HG03520 (cell line): Measurements from ENCODE around the gene TASP1.
"Not testable (repeated sequence)": the region's sequence is repeated elsewhere in the genome, so short reads cannot be mapped to it uniquely, and the experiment has no call there.

Source experiments
- ATAC-seq: cut with Tn5 transposase; IDR thresholded peaks from one replicate; pipeline ENCODE4 v1.9.1; 2021; ENCODE audit warnings: mild to moderate bottlenecking, moderate library complexity; ENCODE audit not compliant: unreplicated experiment

Gene TASP1

DNA sequence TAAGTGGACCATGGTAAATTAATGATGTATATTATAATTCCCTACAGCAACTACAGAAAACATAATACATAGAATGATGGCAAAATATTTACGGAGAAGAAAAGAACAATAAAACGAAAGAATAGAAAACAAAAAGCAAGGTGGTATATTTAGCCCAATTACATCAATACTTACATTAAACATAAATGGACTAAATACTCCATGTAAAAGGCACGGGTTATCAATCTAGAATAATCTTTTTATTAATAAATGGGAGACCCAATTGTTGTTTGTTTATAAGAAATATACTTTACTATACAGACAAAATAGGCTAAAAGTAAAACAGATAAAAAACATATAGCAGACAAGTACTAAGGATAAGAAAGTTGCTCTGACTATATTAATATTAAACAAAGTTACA, 137.2 kb downstream of the TASP1 start:
- no peak for ATAC-seq

DNA sequence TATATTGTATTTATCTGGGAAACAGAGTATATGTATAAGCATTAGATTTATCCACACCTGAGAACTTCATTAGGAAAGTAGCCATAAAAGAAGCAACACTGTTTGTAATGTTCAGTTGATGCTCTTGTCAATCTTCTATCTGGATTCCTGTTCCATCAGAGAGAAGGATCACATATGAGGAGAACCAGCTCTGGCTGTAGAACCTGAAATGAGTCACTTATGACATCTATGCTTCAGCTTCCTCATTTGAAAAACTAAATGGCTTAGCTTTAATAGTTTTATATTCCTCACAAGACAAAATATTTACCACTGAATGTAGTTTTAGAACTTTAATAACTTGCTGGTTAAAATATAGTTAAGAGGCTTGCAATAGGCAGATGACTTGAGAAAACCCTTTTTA, 144.7 kb downstream of the TASP1 start:
- no peak for ATAC-seq

DNA sequence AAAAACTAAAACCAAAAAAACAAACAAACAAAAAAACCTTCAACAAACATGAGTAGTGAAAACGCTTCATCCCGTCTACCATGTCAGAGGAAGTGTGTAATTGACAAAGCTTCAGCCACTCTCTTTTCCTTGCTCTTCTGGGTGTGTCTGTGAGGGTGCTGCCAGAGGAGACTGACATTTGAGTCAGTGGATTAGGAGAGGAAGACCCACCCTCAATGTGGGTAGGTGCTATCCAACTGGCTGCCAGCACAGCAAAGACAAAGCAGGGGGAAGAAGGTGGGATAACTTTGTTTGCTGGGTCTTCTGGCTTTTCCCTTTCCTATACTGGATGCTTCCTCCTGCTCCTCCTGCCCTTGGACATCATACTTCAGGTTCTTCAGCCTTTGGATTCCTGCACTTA, 145.6 kb downstream of the TASP1 start:
- ATAC-seq: no peak

DNA sequence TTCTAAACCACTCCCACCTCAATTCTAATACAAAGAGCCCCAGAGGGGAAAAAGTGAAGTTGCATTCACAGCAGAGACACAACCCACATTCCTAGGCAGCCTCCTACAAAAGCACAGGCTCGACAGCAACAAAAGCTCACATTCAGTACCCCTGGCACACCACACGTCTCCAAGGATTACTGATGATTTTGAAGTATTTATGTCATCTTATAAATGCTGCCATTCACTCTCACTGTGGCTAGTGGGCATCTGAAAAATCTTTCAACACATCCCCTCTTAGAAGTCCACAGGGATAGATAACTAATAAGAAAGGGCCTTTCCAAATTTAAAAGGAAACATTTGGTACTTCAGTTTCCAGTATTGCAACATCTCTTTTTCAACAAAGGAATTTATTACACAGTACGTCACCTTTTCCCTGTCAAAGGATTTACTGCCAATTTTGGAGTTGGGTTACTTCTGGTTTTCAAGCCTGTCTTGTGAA, 146.7 kb downstream of the TASP1 start:
- ATAC-seq: no peak

DNA sequence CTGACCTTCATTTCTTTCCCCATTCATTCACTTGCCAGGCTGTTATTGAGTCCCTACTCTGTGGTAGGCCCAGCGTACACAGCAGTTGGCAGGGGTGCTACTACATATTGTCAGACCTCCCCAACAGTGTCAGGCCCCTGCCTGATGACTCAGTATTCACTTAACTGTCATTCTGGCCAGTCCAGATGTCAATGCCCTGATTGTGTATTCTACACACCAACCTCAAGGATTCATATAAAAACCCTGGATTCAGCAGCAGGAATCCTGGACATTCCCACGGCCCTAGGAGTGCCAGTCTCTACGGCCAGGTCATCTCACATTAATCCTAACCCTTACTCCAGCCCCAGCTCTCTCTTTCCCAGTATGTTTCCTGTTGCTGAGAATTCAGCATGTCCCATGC, 151.5 kb downstream of the TASP1 start:
- ATAC-seq: no peak

DNA sequence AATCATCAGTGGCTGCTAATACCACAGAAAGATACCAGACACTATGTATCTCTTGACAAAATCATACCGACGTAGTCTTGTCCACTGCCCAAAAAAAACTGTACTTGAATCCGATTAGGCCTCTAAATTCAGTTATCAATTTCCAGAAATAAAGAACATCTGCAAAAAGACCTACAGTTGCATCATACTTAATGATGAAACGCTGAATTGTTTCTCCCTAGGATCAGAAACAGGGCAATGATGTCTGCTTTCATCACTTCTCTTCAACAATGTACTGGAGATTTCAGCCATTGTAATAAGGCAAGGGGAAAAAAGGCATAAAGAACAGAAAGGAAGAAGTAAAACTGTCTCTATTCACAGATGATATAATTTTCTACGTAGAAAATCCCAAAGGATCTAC, 152.0 kb downstream of the TASP1 start:
- ATAC-seq: no peak

DNA sequence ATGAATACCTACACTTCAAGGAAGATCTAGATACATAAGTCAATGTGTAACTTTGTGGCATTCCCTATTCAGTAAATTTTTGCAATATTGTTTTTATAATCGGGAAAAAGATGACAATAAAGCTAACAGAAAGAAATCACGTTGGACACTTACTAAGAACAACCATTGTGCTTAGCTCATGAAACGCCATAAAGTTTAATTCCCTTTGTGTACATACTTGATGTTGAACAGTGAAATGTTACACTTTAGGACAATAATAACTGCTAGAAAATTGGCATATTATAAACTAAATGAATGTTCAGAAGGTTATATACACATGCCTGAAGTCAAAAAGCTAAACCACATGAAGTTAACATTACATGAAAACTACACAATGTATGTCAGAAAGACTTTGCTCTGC, 153.2 kb downstream of the TASP1 start:
- no peak for ATAC-seq

DNA sequence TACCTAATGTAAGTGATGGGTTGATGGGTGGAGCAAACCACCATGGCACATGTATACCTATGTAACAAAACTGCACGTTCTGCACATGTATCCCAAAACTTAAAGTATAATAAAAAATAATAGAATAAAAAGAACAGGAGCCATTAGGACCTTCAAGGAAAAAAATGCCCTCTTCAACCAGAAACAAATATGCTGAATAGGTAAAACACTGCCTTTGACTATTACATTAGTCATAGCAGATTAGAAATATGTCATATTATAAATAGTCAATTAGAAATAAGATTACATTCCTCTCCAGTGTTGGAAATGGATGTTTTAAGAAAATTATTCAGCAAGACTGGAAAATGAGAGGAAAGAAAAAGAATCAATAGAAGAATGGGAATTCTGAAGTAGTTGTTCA, 153.7 kb downstream of the TASP1 start:
- ATAC-seq: not testable (repeated sequence)

DNA sequence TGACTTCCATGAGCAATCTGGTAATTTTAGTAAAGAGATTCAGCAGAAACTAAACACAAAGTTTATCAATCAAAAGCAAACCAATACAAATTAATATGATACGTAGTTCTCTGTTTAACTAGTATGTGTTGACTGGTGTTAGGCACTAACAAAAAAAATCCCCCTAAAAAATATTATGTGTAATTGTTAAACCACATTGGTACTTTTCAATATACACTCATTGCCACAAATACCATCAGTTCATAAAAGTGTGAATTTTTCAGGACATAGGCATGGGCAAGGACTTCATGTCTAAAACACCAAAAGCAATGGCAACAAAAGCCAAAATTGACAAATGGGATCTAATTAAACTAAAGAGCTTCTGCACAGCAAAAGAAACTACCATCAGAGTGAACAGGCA, 155.3 kb downstream of the TASP1 start:
- not testable (repeated sequence) for ATAC-seq

DNA sequence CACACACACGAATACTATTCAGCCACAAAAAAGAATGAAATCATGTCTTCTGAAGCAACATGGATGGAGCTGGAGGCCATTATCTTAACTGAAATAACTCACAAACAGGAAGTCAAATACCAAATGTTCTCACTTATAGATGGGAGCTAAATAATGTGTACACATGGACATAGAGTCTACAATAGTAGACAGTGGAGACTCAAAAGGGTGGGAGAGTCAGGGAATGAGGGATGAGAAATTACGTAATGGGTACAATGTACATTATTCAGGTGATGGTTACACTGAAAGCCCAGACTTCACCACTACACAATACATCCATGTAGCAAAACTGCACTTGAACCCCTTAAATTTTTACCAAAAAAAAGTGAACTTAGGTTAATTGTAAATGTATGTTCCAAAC, 160.4 kb downstream of the TASP1 start:
- ATAC-seq: no peak

DNA sequence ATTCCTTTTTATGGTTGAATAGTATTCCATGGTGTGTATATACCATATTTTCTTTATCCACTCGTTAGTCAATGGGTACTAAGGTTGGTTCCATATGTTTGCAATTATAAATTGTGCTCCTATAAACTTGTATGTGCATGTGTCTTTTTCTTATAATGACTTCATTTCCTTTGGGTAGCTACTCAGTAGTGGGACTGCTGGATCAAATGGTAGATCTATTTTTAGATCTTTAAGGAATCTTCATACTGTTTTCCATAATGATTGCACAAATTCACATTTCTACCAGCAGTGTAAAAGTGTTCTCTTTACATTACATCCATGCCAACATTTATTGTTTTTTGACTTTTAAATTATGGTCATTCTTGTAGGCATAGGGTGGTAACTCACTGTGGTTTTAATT, 164.3 kb downstream of the TASP1 start:
- no peak for ATAC-seq

DNA sequence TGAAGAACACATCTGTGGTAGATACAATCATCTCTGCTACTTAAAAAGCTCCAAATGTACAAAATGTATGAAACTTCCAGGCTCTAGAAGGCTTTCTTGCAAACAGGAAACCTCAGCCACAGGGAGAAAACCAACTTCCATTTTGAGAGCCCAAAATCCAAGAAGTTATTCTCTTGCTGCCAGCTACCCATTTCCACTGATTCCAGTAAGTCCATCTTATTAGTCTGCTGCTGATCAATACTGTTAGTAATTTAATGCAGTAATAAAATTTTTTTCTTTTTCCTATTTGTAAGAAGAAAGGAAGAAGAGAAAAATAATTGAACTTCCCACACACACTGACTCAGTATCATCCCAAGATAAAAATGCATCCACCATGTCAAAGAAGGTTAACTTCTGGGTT, 169.5 kb downstream of the TASP1 start:
- ATAC-seq: no peak

DNA sequence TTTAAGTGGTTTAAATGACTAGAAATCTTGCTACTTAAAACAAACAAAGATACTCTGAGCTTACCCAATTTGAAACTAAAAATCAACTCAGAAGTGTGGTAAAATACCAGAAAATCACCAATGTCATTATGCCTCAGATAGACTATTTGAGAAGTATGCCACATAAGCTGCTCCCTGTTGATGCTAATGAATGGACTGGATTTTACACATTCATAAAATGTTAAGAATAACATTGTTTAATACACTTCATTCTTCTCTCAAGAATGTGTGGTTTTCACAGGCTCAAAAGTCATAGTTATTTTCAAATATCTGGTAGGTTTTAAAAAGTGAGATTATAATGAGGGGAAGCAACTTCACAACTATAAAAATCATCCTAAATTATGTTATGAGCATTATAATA, 170.6 kb downstream of the TASP1 start:
- ATAC-seq: no peak

DNA sequence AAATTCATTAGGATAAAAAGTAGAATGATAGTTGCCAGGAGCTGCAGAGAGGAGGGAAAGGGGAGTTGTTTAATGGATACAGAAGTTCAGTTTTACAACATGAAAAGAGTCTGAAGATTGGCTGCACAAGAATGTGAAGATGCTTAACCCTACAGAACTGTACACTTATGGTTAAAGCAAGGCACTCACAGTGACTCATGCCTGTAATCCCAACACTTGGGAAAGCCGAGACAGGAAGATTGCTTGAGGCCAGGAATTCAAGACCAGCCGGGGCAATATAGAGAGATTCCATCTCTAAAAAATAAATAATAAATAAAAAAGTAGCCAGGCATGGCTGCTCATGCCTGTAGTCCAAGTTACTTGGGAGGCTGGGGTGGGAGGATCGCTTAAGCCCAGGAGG, 174.0 kb downstream of the TASP1 start:
- no peak for ATAC-seq

DNA sequence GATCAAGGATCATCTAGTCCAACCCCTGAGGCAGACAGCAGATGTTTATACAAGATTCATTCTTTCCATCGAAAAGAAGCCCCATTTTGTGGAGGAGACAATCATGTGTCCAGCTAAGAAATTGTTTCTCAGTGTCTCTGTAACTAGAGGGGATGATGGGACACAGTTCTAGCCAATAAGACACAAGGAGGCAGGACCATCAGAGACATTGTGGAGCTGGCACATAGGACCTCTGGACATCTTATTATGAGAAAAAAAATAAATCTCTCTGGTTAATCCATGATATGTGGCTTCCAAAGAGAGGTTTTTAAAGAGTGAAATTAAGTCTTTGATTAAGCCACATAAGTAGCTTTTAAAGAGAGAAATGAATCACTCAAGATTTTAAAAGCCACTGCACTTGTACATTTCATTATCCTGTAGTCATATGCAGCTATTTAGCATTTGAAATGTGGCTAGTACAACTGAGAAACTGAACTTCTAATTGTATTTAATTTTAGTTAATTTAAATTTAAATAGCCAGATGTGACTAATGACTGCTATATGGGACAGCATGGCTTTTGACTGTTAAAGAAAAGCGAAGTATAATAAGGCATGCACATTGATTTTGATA, 176.8 kb downstream of the TASP1 start:
- ATAC-seq: no peak

DNA sequence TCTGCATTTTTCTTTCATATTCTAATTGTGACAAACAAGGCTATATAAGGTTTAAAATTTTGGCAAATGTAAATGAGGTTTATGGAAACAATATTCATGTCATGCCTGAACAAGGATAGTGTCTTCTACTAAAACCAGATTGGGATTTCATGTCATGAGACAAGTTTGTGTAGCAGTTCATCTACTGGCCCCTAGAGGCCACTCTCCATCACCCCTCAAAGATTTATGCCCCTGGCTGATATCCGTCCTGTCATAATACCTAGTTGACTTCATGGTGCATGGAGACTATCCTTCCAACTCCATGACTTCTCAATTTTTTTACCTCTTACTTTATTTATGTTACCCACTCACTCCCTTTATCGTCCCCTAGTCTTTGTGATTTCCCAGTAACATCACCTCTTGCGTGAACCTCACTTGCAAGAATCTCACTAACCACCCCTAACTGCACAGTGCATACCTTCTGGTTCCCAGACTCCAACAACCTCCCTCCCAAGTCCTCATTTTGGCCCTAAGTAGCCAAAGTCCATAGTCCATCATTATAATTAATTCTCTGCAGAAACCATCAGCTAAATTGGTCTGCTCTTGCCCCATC, 179.8 kb downstream of the TASP1 start:
- peak; percentile 95 for ATAC-seq

DNA sequence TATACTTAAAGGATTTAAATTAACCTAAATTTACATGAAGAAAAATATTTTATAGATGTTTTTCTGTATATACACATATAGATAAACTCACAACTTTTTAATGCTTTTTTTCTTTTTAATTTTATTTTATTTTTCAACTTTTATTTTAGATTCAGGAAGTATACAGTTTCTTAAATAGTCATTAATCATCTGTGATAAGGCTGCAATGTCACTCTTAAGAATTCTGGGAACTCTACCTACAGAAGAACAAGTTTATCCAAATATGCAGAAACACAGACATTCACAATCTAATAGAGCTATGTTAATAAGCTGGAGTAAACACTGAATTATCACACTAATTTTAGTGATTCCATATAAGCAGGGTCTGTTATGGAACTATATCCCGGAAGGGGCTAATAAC, 181.2 kb downstream of the TASP1 start:
- no peak for ATAC-seq

DNA sequence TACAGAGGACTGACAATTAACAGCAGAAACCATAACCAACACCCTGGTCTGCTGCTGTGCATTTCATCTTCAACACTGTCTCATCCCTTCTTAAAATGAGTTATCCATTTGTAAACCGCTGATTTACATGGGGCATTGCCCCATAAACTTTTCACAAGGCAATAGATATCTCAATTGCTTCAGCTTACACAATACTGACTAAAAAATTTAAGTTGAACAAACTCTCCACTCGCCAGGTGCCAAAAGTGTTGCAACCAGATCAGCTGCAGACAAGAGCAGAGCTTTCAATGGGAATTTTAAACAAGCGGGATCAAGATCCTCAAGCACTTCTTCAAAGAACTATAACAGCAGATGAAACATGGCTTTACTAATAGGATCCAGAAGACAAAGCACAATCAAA, 183.0 kb downstream of the TASP1 start:
- ATAC-seq: no peak

DNA sequence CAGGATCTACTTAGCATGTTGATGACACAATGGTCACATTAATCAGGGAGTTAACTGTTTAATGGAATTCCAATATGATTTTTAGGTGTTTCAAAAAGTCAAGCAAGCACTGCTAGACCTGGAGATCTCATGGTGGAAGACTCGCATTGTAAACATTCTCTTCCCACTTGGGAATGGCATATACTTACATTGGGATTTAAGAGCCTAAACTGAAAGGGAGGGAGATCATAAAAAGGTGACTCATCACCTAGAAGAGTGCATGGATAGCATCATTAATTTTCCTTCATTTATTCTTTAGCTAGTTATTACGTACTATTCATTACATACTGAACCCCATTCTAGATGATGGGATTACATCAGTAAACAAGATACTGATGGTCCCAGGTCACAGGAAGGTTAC, 185.4 kb downstream of the TASP1 start:
- ATAC-seq: no peak

DNA sequence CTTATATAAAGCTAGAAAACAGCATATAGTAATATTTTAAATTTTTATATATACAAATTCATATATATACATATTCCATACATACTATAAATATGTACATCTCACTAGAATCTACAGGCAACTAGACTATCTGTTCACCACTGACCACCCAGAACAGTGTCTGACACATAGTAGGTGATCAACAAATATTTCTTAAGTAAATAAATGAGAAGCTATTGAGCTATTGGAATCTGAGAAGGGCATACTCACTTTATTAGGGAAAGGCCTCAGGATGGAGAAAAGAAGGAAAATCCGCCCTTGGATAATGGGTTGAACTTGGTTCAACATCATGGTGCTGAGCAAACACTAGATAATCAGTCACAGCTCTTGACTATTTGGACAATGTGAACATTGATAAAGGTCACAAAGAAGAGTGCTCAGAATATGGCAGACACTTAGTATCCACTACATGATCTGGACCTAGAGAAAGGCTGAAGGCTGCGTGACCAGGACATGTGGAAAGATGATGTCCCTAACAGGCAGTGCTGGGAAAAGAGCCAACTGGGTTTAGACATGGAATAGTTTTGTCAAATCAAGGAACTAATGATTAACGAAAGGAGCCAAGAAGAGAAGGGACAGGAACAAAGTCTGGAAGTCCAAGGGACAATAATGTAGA, 186.1 kb downstream of the TASP1 start:
- ATAC-seq: no peak

DNA sequence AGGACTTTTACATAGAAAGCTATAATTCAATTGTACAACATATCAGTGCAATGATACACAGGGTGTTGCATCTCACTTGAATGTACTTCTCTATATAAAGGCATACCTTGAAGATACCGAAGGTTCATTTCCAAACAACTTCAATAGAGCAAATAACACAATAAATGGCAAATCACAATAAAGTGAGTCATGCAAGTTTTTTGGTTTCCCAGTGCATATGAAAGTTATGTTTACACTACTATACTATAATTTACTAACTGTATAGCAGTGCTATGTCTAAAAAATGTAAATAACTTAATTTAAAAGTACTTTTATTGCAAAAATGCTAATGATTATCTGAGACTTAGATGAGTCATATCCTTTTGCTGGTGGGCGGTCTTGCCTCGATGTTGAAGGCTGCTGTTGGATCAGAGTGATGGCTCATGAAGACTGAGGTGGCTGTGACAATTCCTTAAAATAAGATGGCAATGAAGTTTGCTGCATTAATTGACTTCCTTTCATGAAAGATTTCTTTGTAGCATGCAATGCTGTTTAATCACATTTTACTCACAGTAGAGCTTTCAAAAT, 188.8 kb downstream of the TASP1 start:
- ATAC-seq: no peak
